Measurements from ENCODE around the gene REEP6.

DNA sequence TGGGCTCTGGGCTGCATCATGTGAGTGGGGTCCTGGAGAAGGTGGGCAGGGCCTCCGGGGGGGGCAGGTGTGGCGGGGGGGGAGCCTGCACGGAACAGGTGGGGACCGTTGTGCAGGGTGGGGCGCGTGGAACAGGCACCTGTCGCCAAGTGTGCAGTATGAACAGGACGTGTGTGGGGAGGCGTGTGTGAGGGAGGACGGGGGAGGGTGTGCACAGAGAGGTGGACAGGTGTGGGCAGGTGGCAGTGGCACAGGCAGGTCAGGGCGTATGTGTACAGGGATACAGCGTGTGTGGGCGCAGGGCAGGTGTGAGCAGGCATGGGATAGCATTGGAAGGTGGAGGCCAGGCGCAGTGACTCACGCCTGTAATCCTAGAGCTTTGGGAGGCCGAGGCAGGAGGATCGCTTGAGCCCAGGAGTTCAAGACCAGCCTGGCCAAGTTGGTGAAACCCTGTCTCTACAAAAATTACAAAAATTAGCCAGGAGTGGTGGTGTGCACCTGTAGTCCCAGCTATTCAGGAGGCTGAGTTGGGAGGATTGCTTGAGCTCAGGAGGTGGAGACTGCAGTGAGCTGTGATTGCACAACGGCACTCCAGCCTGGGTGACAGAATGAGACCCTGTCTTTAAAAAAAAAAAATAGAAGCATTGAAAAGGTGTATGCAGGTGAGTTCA, 36.1 kb downstream of the REEP6 start:
- TF ChIP-seq, protein P1, sequence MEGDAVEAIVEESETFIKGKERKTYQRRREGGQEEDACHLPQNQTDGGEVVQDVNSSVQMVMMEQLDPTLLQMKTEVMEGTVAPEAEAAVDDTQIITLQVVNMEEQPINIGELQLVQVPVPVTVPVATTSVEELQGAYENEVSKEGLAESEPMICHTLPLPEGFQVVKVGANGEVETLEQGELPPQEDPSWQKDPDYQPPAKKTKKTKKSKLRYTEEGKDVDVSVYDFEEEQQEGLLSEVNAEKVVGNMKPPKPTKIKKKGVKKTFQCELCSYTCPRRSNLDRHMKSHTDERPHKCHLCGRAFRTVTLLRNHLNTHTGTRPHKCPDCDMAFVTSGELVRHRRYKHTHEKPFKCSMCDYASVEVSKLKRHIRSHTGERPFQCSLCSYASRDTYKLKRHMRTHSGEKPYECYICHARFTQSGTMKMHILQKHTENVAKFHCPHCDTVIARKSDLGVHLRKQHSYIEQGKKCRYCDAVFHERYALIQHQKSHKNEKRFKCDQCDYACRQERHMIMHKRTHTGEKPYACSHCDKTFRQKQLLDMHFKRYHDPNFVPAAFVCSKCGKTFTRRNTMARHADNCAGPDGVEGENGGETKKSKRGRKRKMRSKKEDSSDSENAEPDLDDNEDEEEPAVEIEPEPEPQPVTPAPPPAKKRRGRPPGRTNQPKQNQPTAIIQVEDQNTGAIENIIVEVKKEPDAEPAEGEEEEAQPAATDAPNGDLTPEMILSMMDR (IDR thresholded peaks at IDR 0.05): no peak
- no peak for TF ChIP-seq EZH2 (IDR thresholded peaks at IDR 0.05)
